ENCODE results near the gene ECEL1.

ECEL1 gene

GRCh38 chr2:232532419-232532818, 44.8 kb upstream of the ECEL1 start:
- TF ChIP-seq ZNF274 (IDR thresholded peaks at IDR 0.05; ENCODE audit: low read depth, low read length) (no peak), YY1 (IDR thresholded peaks at IDR 0.05; ENCODE audit: insufficient read depth, insufficient read length) (no peak), SUZ12 (IDR thresholded peaks at IDR 0.05; ENCODE audit: extremely low read depth, insufficient read depth, insufficient read length) (no peak)
- no peak overlapping the region for H3K4me3 ChIP-seq (ENCODE audit: insufficient read length, low read depth)
- peaks cover 14% of the 10 kb centered on the region for H3K4me1 ChIP-seq (ENCODE audit: insufficient read depth, insufficient read length)
- H3K9ac ChIP-seq (ENCODE audit: insufficient read length, low read depth): no peak overlapping the region
- H3K27me3 ChIP-seq (ENCODE audit: insufficient read depth, insufficient read length): peaks cover 13% of the 10 kb centered on the region
- DNase-seq (ENCODE audit: low read depth, low spot score): no peak
- H3K36me3 ChIP-seq (ENCODE audit: insufficient read depth, insufficient read length, low read length): no peaks in the 10 kb centered on the region
- peaks cover 10% of the 10 kb centered on the region; the same call in 1 of the 2 replicates for H3K9me3 ChIP-seq (ENCODE audit: insufficient read depth, low read length)

DNA sequence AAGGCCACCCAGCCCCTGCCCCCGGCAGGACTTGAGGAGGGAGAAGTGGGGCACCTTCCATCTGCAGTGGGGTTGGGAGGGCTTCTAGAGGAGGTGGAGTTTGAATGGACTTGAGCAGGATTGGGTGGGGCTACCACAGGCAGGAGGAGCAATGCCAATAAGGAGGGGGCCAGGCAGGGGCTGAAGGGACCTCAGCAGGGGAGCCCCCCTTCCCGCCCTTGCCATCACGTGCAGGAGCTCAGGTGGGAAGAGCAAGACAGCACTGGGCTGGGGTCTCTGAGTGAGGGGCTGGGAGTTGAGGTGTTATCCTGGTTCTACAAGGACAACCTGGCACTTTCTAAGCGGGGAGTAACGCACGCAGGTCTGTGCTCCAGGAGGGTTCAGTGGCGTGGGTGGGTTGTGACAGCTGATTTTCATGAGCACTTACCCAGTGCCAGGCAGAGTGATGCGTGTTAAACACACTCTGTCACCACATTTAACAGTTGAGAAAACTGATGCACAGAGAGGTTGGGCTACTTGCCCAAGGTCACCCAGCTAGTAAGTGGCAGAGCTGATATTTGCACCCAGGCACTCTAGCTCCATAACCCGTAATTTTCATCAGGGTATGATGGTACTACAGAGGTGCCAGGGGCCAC, 43.1 kb upstream of the ECEL1 start:
- 0 out of 2 replicates have a peak, but pooled peaks cover 2% of the 10 kb centered on the region for H3K9me3 ChIP-seq (ENCODE audit: insufficient read depth, low read length)
- TF ChIP-seq YY1 (IDR thresholded peaks at IDR 0.05; ENCODE audit: insufficient read depth, insufficient read length) (no peak), ZNF274 (IDR thresholded peaks at IDR 0.05; ENCODE audit: low read depth, low read length) (no peak), SUZ12 (IDR thresholded peaks at IDR 0.05; ENCODE audit: extremely low read depth, insufficient read depth, insufficient read length) (no peak)
- H3K4me3 ChIP-seq (ENCODE audit: insufficient read length, low read depth): no peak overlapping the region
- H3K9ac ChIP-seq (ENCODE audit: insufficient read length, low read depth): no peak overlapping the region
- peaks cover 16% of the 10 kb centered on the region for H3K4me1 ChIP-seq (ENCODE audit: insufficient read depth, insufficient read length)
- H3K27me3 ChIP-seq (ENCODE audit: insufficient read depth, insufficient read length): peaks cover 13% of the 10 kb centered on the region
- no peak for DNase-seq (ENCODE audit: low read depth, low spot score)
- no peaks in the 10 kb centered on the region for H3K36me3 ChIP-seq (ENCODE audit: insufficient read depth, insufficient read length, low read length)

GRCh38 chr2:232529806-232530547, 42.3 kb upstream of the ECEL1 start:
- Histone ChIP-seq H3K4me3 (ENCODE audit: insufficient read length, low read depth) (no peak overlapping the region), H3K36me3 (ENCODE audit: insufficient read depth, insufficient read length, low read length) (no peaks in the 10 kb centered on the region), H3K4me1 (ENCODE audit: insufficient read depth, insufficient read length) (peaks cover 16% of the 10 kb centered on the region), H3K9me3 (ENCODE audit: insufficient read depth, low read length) (no peaks in the 10 kb centered on the region), H3K9ac (ENCODE audit: insufficient read length, low read depth) (no peak overlapping the region), H3K27me3 (ENCODE audit: insufficient read depth, insufficient read length) (peaks cover 20% of the 10 kb centered on the region)
- no peak for TF ChIP-seq YY1 (IDR thresholded peaks at IDR 0.05; ENCODE audit: insufficient read depth, insufficient read length)
- TF ChIP-seq SUZ12 (IDR thresholded peaks at IDR 0.05; ENCODE audit: extremely low read depth, insufficient read depth, insufficient read length): no peak
- TF ChIP-seq ZNF274 (IDR thresholded peaks at IDR 0.05; ENCODE audit: low read depth, low read length): no peak
- DNase-seq (ENCODE audit: low read depth, low spot score): no peak

DNA sequence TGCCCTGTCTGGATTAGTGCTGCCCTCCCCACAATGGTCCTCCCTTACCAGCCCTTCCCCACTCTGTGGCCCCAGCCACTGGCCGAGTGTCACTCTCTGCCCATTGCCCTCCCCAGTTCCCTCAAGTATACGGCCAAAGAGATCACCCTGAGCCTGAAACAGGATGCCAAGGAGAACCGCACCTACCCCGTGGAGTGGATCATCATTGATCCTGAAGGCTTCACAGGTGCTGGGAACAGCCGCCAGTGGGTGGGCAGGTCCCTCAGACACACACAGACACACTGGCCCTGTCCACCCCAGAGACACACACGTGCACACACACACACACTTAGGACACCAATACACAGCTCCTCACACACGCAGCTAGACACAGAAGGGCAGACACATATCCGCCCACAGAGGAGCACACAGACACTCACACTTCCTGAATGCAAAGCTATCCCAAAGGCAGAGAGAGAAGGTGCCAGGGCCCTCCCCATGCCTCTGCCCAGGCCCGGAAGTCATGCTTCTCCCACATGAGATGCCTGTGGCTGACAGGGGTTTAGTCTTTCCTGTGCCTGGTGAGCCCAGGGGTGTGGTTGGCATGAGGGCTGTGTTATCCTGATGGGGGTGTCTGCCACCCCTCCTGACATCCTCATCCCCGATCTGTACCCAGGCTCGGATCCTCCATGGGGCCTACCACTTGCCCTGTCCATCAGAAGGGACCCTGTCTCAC, 41.3 kb upstream of the ECEL1 start:
- Histone ChIP-seq H3K4me3 (ENCODE audit: insufficient read length, low read depth) (no peak overlapping the region), H3K27me3 (ENCODE audit: insufficient read depth, insufficient read length) (peaks cover 29% of the 10 kb centered on the region), H3K9me3 (ENCODE audit: insufficient read depth, low read length) (no peaks in the 10 kb centered on the region), H3K36me3 (ENCODE audit: insufficient read depth, insufficient read length, low read length) (no peaks in the 10 kb centered on the region), H3K9ac (ENCODE audit: insufficient read length, low read depth) (no peak overlapping the region), H3K4me1 (ENCODE audit: insufficient read depth, insufficient read length) (peaks cover 11% of the 10 kb centered on the region)
- DNase-seq (ENCODE audit: low read depth, low spot score): no peak
- TF ChIP-seq SUZ12 (IDR thresholded peaks at IDR 0.05; ENCODE audit: extremely low read depth, insufficient read depth, insufficient read length): no peak
- TF ChIP-seq YY1 (IDR thresholded peaks at IDR 0.05; ENCODE audit: insufficient read depth, insufficient read length): no peak
- no peak for TF ChIP-seq ZNF274 (IDR thresholded peaks at IDR 0.05; ENCODE audit: low read depth, low read length)

- Histone ChIP-seq H3K27me3 (ENCODE audit: insufficient read depth, insufficient read length) (peaks cover 38% of the 10 kb centered on the region), H3K9me3 (ENCODE audit: insufficient read depth, low read length) (no peaks in the 10 kb centered on the region), H3K4me3 (ENCODE audit: insufficient read length, low read depth) (no peak overlapping the region), H3K36me3 (ENCODE audit: insufficient read depth, insufficient read length, low read length) (no peaks in the 10 kb centered on the region), H3K9ac (ENCODE audit: insufficient read length, low read depth) (no peak overlapping the region), H3K4me1 (ENCODE audit: insufficient read depth, insufficient read length) (peaks cover 14% of the 10 kb centered on the region)
- TF ChIP-seq YY1 (IDR thresholded peaks at IDR 0.05; ENCODE audit: insufficient read depth, insufficient read length) (no peak), SUZ12 (IDR thresholded peaks at IDR 0.05; ENCODE audit: extremely low read depth, insufficient read depth, insufficient read length) (no peak), ZNF274 (IDR thresholded peaks at IDR 0.05; ENCODE audit: low read depth, low read length) (no peak)
- DNase-seq (ENCODE audit: low read depth, low spot score): no peak
Measured at GRCh38 chr2:232527905-232528470, 40.4 kb upstream of the ECEL1 start.

DNA sequence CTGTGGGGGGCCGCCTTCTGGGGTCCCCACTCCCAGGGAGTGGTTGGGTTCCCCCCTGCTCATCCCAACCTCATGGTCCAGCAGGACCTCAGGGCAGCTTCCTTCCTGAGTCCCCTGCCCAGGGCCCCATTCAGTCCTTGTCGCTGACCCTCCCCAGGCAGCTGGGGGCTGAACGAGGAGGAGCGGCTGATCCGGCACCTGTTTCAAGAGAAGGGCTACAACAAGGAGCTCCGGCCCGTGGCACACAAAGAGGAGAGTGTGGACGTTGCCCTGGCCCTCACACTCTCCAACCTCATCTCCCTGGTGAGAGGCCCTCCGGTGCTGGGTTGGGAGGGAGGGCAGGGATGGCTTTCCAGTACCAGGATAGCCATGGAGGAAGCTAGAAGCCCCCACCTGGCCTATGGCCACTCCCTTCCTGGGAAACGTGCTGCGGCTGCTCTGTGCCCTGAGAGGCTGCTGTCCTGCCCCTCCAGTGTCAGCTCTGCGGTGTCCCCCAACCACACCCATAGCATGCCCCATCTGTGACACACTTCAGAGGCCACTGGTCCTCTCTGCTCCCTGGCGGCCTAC, 38.8 kb upstream of the ECEL1 start:
- no peak overlapping the region for H3K4me3 ChIP-seq (ENCODE audit: insufficient read length, low read depth)
- no peak for DNase-seq (ENCODE audit: low read depth, low spot score)
- H3K27me3 ChIP-seq (ENCODE audit: insufficient read depth, insufficient read length): peaks cover 53% of the 10 kb centered on the region
- no peaks in the 10 kb centered on the region for H3K9me3 ChIP-seq (ENCODE audit: insufficient read depth, low read length)
- H3K36me3 ChIP-seq (ENCODE audit: insufficient read depth, insufficient read length, low read length): no peaks in the 10 kb centered on the region
- H3K9ac ChIP-seq (ENCODE audit: insufficient read length, low read depth): no peak overlapping the region
- TF ChIP-seq YY1 (IDR thresholded peaks at IDR 0.05; ENCODE audit: insufficient read depth, insufficient read length) (no peak), SUZ12 (IDR thresholded peaks at IDR 0.05; ENCODE audit: extremely low read depth, insufficient read depth, insufficient read length) (no peak), ZNF274 (IDR thresholded peaks at IDR 0.05; ENCODE audit: low read depth, low read length) (no peak)
- H3K4me1 ChIP-seq (ENCODE audit: insufficient read depth, insufficient read length): peaks cover 19% of the 10 kb centered on the region

All from NT2/D1 (cell line).